GM18498 (cell line): ENCODE data around the gene FBXO24.

Experiments
- ATAC-seq: cut with Tn5 transposase; IDR thresholded peaks from one replicate; pipeline ENCODE4 v1.9.1; 2021; ENCODE audit warnings: mild to moderate bottlenecking, moderate library complexity; ENCODE audit not compliant: unreplicated experiment

The FBXO24 gene

DNA sequence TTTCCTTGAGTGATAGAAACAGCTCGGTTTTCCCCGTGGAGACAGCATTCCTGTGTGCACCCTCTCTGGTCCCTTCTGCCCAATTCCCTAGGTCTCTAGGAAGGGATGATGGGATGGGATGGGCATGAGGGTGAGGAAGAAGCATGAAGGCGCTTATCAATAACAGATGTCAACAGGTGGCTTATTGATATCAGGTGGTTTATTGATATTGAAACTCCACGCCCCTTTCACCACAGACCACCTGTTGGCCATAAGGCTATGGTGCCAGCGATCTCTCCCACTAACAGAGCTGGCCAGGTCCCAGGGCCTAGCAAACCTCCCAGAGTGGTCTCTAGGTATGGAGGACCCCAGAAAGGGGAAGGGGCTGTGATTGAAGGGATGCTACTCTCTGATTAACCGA, 34.1 kb downstream of the FBXO24 start:
- ATAC-seq, result no peak

GRCh38 chr7:100620804-100621203, 34.7 kb downstream of the FBXO24 start:
- ATAC-seq, result no peak

- ATAC-seq, result no peak
Measured at GRCh38 chr7:100621554-100621953, 35.4 kb downstream of the FBXO24 start.

DNA sequence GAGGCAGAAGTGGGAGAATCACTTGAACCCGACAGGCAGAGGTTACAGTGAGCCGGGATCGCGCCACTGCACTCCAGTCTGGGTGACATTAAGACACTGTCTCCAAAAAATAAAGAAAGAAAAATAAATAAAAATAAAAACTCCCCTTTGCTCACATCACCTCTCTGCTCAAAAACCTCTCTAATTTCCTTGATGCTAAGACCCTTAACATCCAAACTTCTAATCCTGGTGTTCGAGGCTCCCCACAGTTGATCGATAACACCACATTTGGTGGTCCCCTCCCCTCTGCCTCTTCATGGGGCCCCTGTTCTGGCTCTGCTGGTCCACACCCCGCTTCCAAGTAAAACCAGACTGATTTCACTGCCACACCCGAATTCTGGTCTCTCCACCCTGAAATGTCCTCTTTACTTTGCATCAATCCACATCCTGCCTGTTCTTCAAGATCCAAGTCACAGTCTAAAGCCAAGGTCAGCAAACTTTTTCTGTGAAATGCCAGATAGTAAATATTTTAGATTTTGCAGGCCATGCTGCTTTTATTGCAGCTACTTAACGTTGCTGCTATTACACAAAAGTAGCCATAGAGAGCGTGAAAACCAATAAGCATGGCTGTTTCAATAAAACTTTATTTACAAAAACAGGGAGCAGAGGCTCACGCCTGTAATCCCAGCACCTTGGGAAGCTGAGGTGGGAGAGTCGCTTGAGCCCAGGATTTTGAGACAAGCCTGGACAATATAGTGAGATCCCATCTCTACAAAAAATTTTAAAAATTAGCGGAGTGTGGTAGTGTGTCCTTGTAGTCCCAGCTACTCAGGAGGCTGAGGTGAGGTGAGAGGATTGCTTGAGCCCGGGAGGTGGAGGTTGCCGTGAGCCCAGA, 38.1 kb downstream of the FBXO24 start:
- ATAC-seq, result no peak

GRCh38 chr7:100626055-100626454, 39.9 kb downstream of the FBXO24 start:
- no peak for ATAC-seq

DNA sequence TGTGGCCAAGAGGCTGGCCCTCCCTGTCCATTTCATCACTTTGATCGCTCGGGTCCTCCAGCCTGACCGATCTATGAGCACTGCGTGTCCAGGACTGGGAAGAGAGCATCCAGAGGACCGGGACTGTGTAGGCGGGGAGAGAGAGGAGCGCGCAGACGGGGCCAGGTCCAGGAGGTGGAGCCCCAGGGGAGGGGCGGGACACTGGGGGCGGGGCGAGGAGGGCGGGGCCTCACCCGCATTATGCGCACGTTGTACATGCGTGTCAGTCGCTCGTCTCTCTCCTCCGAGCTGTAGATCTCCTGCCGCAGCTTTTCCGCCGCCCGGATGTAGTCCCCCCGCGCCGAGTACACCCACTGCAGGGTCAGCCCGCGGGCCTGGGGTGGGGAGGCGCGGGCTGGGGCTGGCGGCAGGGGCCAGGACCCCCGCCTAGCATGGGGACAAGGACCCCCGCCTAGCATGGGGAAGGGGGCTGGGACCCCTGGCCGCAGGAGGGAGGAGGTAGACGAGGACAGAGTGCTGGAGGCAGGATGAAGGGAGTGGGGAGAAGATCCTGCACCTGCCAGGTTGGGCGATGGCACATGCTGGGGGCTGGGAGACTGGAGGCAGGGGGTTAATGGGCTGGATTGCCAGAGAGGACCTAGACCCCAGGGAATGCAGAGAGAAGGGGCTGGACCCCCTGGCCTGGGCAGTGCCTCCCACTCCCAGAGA, 40.6 kb downstream of the FBXO24 start:
- peak; percentile 94 for ATAC-seq

DNA sequence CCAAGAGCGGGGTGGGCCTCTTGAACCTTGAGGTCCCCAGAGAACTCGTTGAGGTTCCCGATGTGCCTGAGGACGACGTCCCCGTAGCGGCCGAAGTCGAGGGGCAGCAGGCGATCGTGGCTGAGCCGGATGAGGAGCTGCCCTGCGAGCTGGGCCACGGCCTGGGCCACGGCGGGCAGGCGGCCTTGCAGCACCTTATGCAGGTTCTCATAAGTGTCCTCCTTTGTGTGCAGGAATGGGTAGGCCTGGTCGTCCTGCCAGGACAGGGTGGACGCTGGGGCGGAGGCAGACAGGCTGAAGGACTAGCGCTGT, 41.1 kb downstream of the FBXO24 start:
- no peak for ATAC-seq

DNA sequence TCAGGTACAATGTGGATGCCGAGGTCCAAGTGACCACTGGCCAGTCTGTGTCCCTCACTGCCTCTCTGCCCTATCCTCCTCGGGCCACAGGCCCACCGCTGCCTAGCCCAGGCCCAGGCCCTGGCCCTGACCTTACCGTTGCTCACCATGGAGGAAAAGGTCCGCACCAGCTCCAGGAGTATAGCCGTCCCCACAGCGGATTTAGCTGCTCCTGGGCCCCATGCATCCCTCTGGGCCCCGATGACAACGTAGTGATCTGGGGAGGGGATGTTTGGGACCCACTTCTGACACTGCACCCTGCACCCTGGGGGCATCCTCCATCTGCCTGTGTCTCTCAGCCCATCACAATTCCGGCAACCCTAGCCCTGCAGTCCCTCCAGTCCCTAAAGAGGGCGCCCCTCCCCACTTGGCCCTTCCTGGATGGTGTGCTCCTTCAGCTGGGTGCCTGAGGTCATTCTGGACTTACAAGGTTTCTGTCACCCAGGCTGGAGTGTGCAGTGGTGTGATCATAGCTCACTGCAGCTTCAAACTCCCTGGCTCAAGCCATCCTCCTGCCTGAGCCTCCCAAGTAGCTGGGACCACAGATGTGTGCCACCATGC, 43.1 kb downstream of the FBXO24 start:
- no peak for ATAC-seq

GRCh38 chr7:100630066-100630465, 43.9 kb downstream of the FBXO24 start:
- no peak for ATAC-seq

- ATAC-seq, result peak; percentile 71
Measured at GRCh38 chr7:100632951-100633717, 47.0 kb downstream of the FBXO24 start.

GRCh38 chr7:100639995-100640516, 53.9 kb downstream of the FBXO24 start:
- no peak for ATAC-seq

DNA sequence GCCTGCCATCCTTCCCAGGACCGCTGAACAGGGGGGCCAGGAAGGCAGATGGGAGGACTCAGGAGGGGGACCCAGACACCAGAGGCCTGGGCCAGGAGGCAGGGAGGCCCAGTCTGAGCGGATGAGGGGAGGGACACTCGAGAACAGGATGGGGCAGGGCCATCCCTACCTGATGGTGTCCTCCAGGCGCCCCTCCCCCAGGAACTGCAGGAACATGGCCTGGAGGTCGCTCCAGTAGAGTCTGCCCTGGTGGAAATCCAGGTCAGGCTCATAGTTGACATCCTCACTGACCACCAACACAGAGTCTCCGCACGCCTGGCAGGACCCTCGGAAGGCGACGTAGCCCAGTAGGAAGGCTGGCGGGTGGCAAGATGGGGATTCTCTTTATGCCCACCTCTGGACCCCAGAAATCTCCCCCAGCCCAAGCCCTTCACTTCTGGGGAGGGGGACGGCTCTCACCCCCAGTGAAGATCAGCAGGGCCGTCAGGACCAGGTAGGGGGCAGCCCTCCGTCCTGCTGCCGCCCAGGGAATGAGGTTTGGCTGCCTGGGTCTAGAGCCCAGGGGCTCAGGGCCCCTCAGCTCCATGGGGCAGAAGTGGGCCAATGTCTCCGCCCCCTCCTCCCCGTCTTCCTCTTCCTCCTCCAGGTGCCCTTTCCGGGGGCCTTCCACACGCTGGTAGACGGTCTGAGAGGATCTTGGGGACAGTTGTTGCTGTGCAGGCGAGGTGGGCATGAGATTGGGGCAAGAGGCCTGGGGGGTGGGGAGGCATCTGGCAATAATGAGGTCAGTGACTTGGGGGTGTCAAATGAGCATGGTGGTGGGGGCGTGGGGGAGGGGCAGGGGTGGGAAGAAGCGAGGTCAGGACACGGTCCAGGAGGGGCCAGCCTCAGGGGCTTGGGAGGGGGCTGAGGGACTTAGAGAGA, 54.7 kb downstream of the FBXO24 start:
- ATAC-seq, result no peak

GRCh38 chr7:100641463-100641859, 55.3 kb downstream of the FBXO24 start, which contains the start of gene TFR2:
Gene TFR2 (minus strand): TSS chr7:100641552. CDS start chr7:100641509, 43 bp downstream.
- ATAC-seq, result no peak

- no peak for ATAC-seq
Measured at GRCh38 chr7:100641860-100642533, 55.9 kb downstream of the FBXO24 start.

DNA sequence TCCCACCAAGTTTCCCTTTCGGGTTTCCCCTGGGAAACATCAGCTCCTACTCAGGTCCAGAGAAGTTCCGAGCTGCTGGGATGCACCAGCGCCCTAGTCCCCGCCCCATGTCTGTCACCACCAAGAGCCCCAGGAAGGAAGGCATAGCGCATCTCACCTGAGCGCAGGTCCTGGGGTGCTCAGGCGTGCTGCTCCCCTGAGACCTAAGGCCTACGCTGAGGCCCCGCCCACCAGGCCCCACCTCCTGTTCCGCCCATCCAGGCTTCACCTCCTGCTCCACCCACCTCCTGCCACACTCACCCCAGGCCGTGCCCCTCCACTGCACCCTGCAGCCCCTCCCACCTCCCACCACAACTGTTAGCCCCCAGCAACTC, 56.4 kb downstream of the FBXO24 start:
- peak; percentile 50 for ATAC-seq

- ATAC-seq, result no peak
Measured at GRCh38 chr7:100649826-100650565, 63.9 kb downstream of the FBXO24 start.
